Psoas muscle (tissue), 8 donors: ENCODE data around the gene ACTL9. TPM values are rescaled to one million over a fixed set of nuclear protein-coding genes. Genes with fewer than 3 reads are reported as not detected.

Experiments
- ATAC-seq, 4 donors: fragments of 200-7000 bp; cut with Tn5 transposase; one replicate each; pipeline ENCODE4 v1.9.1; 2020; ENCODE audit warnings: moderate library complexity in 3 of 4, mild to moderate bottlenecking in 2 of 4
- DNase-seq, 2 donors: peaks; one replicate each; pipeline ENCODE4 v3.0.0-alpha.2; 2020
- H3K27ac ChIP-seq: fragments of 200-600 bp; one replicate; pipeline ENCODE4 v1.8.0; 2022
- H3K27me3 ChIP-seq, 3 donors: fragments of 200-600 bp in 1 of 3; one replicate each; pipeline versions ENCODE4 v1.6.1 to v1.8.0; 2013 to 2022; ENCODE audit warnings: low read length in 2 of 3, mild to moderate bottlenecking in 2 of 3, moderate library complexity in 1 of 3; ENCODE audit not compliant: insufficient read depth in 3 of 3
- H3K36me3 ChIP-seq, 2 donors: fragments of 200-600 bp in 1 of 2; one replicate each; pipeline versions ENCODE4 v1.6.1 to v1.8.0; 2013 to 2022; ENCODE audit warnings: low read depth in 1 of 2, mild to moderate bottlenecking in 1 of 2, moderate library complexity in 1 of 2; ENCODE audit not compliant: insufficient read depth in 1 of 2
- H3K4me1 ChIP-seq: fragments of 200-600 bp; one replicate; pipeline ENCODE4 v1.8.0; 2022
- H3K4me3 ChIP-seq: fragments of 200-600 bp; one replicate; pipeline ENCODE4 v1.8.0; 2022; ENCODE audit warnings: mild to moderate bottlenecking
- H3K9me3 ChIP-seq: fragments of 200-600 bp; one replicate; pipeline ENCODE4 v1.8.0; 2022
- WGBS, 3 donors: extraction: QIAGEN DNeasy Blood & Tissue Kit; methylation state at CpG; one replicate each; pipeline versions ENCODE4 v1.1.6 to v1.1.7; 2013; 5-methylcytosine and 5-hydroxymethylcytosine counted together
- intact Hi-C, 2 donors: fragments of 100-400 bp; cut with DNase I; formaldehyde crosslinking; loops; one replicate each; pipeline versions ENCODE4 v1.11.0 to v1.14.2; 2022
- polyA plus RNA-seq, 3 donors: library from polyadenylated mRNA; stranded (reverse); fragments of 200-250 nt; gene quantifications; one replicate each; pipeline ENCODE4 v1.2.3, GENCODE V29; 2013
- total RNA-seq, 4 donors: library from RNA; stranded (reverse); fragmentation: NEBNext Ultra II Directional in 2 of 4; extraction: Animal tissue kit (Norgen Biotek cat#: 25700) in 2 of 4; gene quantifications; one replicate each; pipeline versions ENCODE4 v1.2.1 to v1.2.4, GENCODE V29; 2021 to 2023
- TF ChIP-seq, protein P1 (sequence below): fragments of 200-600 bp; IDR thresholded peaks from one replicate; pipeline ENCODE4 v1.8.0; 2022; ENCODE audit warnings: antibody characterized with exemption
- donor health status: healthy with polysubstance abuse.
- donor health status: DM: no; HTN: no; CAD: no; lungs with moderate emphysema.
- donor health status: Bipolar disorder and iron deficiency.
- donor health status: healthy.
- donor health status: DM: yes; HTN: yes; CAD: no.
- donor health status: DM: no; HTN: no; CAD: no.
- donor health status: DM: no; HTN: no; CAD: no.
- donor health status: DM: yes; HTN: yes; CAD: no.

Gene ACTL9
- total and polyA plus RNA-seq, 7 donors: not detected

DNA sequence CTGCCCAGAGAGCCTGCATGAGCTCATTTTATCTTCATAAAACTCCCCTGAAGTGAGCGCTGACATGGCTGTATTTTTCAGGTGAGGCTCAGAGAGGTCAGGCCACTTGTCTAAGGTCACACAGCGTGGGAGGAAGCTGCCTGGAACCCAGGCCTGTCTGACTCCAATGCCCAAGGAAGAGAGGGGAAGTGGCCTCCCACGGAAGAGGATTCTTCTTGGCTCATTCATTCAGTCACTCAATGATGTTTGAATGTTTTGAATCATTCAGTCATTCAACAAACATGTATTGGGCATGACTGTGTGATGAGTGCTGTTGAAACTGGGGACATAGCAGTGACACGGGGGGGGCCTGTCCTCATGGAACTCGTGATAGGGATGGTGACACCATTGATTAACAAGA, 12.0 kb downstream of the ACTL9 start:
- no peak overlapping the region for H3K4me3 ChIP-seq
- no peaks in the 10 kb centered on the region for H3K36me3 ChIP-seq
- intact Hi-C loops: no loop called here
- 47 to 55% (median 50%) methylated on average over 5 of the region's 5 CpGs for WGBS, 3 donors
- DNase-seq (no peak), ATAC-seq (no peak)
- peaks cover 0 to 4% (median 0%) of the 10 kb centered on the region in 3 donors for H3K27me3 ChIP-seq
- H3K27ac ChIP-seq: no peak overlapping the region
- no peaks in the 10 kb centered on the region for H3K4me1 ChIP-seq
- TF ChIP-seq, protein P1, sequence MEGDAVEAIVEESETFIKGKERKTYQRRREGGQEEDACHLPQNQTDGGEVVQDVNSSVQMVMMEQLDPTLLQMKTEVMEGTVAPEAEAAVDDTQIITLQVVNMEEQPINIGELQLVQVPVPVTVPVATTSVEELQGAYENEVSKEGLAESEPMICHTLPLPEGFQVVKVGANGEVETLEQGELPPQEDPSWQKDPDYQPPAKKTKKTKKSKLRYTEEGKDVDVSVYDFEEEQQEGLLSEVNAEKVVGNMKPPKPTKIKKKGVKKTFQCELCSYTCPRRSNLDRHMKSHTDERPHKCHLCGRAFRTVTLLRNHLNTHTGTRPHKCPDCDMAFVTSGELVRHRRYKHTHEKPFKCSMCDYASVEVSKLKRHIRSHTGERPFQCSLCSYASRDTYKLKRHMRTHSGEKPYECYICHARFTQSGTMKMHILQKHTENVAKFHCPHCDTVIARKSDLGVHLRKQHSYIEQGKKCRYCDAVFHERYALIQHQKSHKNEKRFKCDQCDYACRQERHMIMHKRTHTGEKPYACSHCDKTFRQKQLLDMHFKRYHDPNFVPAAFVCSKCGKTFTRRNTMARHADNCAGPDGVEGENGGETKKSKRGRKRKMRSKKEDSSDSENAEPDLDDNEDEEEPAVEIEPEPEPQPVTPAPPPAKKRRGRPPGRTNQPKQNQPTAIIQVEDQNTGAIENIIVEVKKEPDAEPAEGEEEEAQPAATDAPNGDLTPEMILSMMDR: no peak
- H3K9me3 ChIP-seq: no peaks in the 10 kb centered on the region

GRCh38 chr19:8684001-8684902, 14.3 kb downstream of the ACTL9 start:
- intact Hi-C loops: no loop called here
- Histone ChIP-seq H3K9me3 (no peaks in the 10 kb centered on the region), H3K36me3 (no peaks in the 10 kb centered on the region), H3K4me1 (no peaks in the 10 kb centered on the region), H3K4me3 (no peak overlapping the region), H3K27ac (no peak overlapping the region), H3K27me3 (peaks cover 0 to 4% (median 0%) of the 10 kb centered on the region in 3 donors)
- TF ChIP-seq, protein P1: no peak
- WGBS, 3 donors: 67 to 73% (median 67%) methylated on average over 17 to 21 of the region's 21 CpGs
- no peak for ATAC-seq
- no peak for DNase-seq

DNA sequence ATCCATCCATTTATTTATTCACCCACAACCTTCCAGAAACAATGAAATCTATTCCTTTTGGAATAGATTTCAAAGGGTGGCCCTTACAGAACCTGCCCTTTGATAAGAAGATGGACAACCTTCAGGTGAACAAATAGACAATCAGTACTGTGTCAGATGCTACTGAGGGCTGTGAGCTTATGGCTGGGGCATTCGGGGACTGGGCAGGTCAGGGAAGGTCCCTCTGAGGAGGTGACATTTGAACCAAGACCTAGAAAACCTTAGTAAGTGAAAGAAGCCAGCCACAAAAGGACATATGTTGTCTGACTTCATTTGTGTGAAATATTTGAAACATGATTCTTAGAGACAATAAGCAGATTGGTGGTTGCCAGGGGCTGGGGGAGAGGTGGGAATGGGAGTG, 15.7 kb downstream of the ACTL9 start:
- Histone ChIP-seq H3K36me3 (no peaks in the 10 kb centered on the region), H3K4me3 (no peak overlapping the region), H3K27ac (no peak overlapping the region), H3K4me1 (no peaks in the 10 kb centered on the region), H3K27me3 (peaks cover 0 to 4% (median 0%) of the 10 kb centered on the region in 3 donors), H3K9me3 (no peaks in the 10 kb centered on the region)
- DNase-seq (no peak), ATAC-seq (no peak)
- TF ChIP-seq, protein P1: no peak
- WGBS, 3 donors: 63 to 68% (median 67%) methylated on average over 1 of the region's 1 CpG
- intact Hi-C loops: no loop called here

DNA sequence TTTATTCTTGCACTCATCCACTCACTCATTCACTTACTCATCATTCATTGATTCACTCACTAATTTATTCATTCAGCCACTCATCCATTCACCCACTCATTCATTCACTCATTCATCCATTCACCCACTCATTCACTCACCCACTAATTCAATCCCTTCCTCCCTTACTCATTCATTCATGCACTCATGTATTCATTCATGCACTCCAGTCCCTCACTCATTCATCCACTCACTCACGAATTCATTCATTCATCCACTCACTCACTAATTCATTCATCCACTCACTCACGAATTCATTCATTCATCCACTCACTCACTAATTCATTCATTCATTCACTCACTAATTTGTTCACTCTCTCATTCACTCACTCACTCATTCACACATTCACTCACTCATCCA, 16.1 kb downstream of the ACTL9 start:
- Histone ChIP-seq H3K4me3 (no peak overlapping the region), H3K9me3 (no peaks in the 10 kb centered on the region), H3K36me3 (no peaks in the 10 kb centered on the region), H3K27ac (no peak overlapping the region), H3K4me1 (no peaks in the 10 kb centered on the region), H3K27me3 (peaks cover 0 to 4% (median 0%) of the 10 kb centered on the region in 3 donors)
- intact Hi-C loops: no loop called here
- DNase-seq (no peak), ATAC-seq (no peak)
- 32 to 48% (median 47%) methylated on average over 2 of the region's 2 CpGs for WGBS, 3 donors
- TF ChIP-seq, protein P1: no peak
